CD4-positive, alpha-beta memory T cell (primary cell): ENCODE data around the gene OPA3. TPM values are rescaled to one million over a fixed set of nuclear protein-coding genes. Genes with fewer than 3 reads are reported as not detected.

Experiments
- CTCF ChIA-PET: fragments of 350-600 bp; sonication (Branson Sonifier 250); formaldehyde crosslinking; loops from one replicate; lab custom pipeline; 2021; ENCODE audit warnings: inconsistent platforms; ENCODE audit not compliant: partially characterized antibody; lab: Charles Lee
- POLR2A ChIA-PET: fragments of 350-600 bp; sonication (Branson Sonifier 250); formaldehyde crosslinking; loops from one replicate; lab custom pipeline; 2021; ENCODE audit not compliant: partially characterized antibody; lab: Charles Lee
- DNase-seq, 5 donors: peaks; one replicate each; pipeline versions ENCODE4 v3.0.0 to v3.0.0-alpha.2; 2020 to 2022; ENCODE audit warnings: mixed read lengths in 1 of 5
- H3K27ac ChIP-seq: one replicate; pipeline ENCODE4 v1.7.0; 2013; ENCODE audit warnings: low read depth, low read length
- H3K27me3 ChIP-seq: 2 replicates; pipeline ENCODE4 v1.7.0; 2013; ENCODE audit warnings: mild to moderate bottlenecking, low read length, moderate library complexity; ENCODE audit not compliant: insufficient read depth
- H3K36me3 ChIP-seq: 2 replicates; pipeline ENCODE4 v1.7.0; 2013; ENCODE audit warnings: mild to moderate bottlenecking, low read length, moderate library complexity; ENCODE audit not compliant: insufficient read depth
- H3K4me1 ChIP-seq: 2 replicates; pipeline ENCODE4 v1.7.0; 2013; ENCODE audit warnings: mild to moderate bottlenecking, low read length, moderate library complexity; ENCODE audit not compliant: insufficient read depth
- H3K4me3 ChIP-seq, 2 donors: one replicate each; pipeline ENCODE4 v1.7.0; 2013; ENCODE audit warnings: low read length in 2 of 2, mild to moderate bottlenecking in 1 of 2
- H3K9me3 ChIP-seq, 2 donors: one replicate each; pipeline ENCODE4 v1.7.0; 2013; ENCODE audit warnings: low read length in 2 of 2, control low read depth in 1 of 2; ENCODE audit not compliant: control insufficient read depth in 1 of 2
- H3K27ac Mint-ChIP-seq, 7 donors: one replicate each; pipeline ENCODE4 v1.8.0; 2020 to 2021; ENCODE audit warnings: mixed read lengths in 7 of 7, mild to moderate bottlenecking in 6 of 7, inconsistent platforms in 3 of 7, moderate library complexity in 3 of 7
- H3K27me3 Mint-ChIP-seq, 2 donors: one replicate each; pipeline ENCODE4 v1.8.0; 2020 to 2021; ENCODE audit warnings: mixed read lengths in 2 of 2
- H3K36me3 Mint-ChIP-seq, 2 donors: one replicate each; pipeline ENCODE4 v1.8.0; 2020 to 2021; ENCODE audit warnings: mixed read lengths in 2 of 2, inconsistent platforms in 1 of 2, mild to moderate bottlenecking in 1 of 2
- H3K4me1 Mint-ChIP-seq, 4 donors: one replicate each; pipeline ENCODE4 v1.8.0; 2020 to 2021; ENCODE audit warnings: mixed read lengths in 4 of 4, mild to moderate bottlenecking in 1 of 4
- H3K4me3 Mint-ChIP-seq, 8 donors: one replicate each; pipeline ENCODE4 v1.8.0; 2020 to 2021; ENCODE audit warnings: mixed read lengths in 8 of 8, mild to moderate bottlenecking in 7 of 8, moderate library complexity in 6 of 8, inconsistent platforms in 3 of 8
- H3K9me3 Mint-ChIP-seq, 8 donors: one replicate each; pipeline ENCODE4 v1.8.0; 2020 to 2021; ENCODE audit warnings: mixed read lengths in 8 of 8, mild to moderate bottlenecking in 5 of 8, inconsistent platforms in 3 of 8, moderate library complexity in 1 of 8
- intact Hi-C: fragments of 100-400 bp; cut with micrococcal nuclease; formaldehyde crosslinking; loops from one replicate; pipeline ENCODE4 v1.15.1; 2023
- polyA plus RNA-seq, 2 donors: library from polyadenylated mRNA; unstranded; fragments of 300-500 nt; fragmentation: Illumina TruSeq; gene quantifications; one replicate each; pipeline ENCODE4 v1.2.3, GENCODE V29; 2021
- total RNA-seq, 2 experiments: library from RNA; stranded (reverse); gene quantifications; one replicate each; pipeline ENCODE4 v1.2.3, GENCODE V29; 2021

OPA3 gene
- total and polyA plus RNA-seq, 4 experiments from 2014 or later, result 4.4 to 12.9 (median 10.3) TPM

- ChIA-PET CTCF (no interaction called here), POLR2A (no interaction called here)
- H3K4me1 Mint-ChIP-seq, result peaks cover 7 to 24% (median 9%) of the 10 kb centered on the region in 4 donors
- no peaks in the 10 kb centered on the region for H3K27me3 Mint-ChIP-seq
- DNase-seq, result no peak
- Histone ChIP-seq H3K9me3 (no peaks in the 10 kb centered on the region), H3K36me3 (no peaks in the 10 kb centered on the region), H3K27me3 (no peaks in the 10 kb centered on the region), H3K4me3 (no peak overlapping the region), H3K4me1 (peaks cover 3% of the 10 kb centered on the region), H3K27ac (no peak overlapping the region)
- H3K27ac Mint-ChIP-seq, result peak overlapping the region in 1 of 7 donors; percentile 47
- intact Hi-C loops, result no loop called here
- H3K4me3 Mint-ChIP-seq, result no peak overlapping the region
- H3K9me3 Mint-ChIP-seq, result no peaks in the 10 kb centered on the region
- peaks cover 6 to 7% of the 10 kb centered on the region in 2 donors for H3K36me3 Mint-ChIP-seq
These were observed 5.7 kb downstream of the OPA3 start for GRCh38 chr19:45578861-45579260.

GRCh38 chr19:45577111-45577905 is 7.3 kb downstream of the OPA3 start:
- H3K27ac Mint-ChIP-seq, result peak overlapping the region in 5 of 7 donors; percentile 4 to 84 (median 60)

GRCh38 chr19:45576682-45577081 is 7.9 kb downstream of the OPA3 start:
- intact Hi-C loops, result no loop called here
- Histone ChIP-seq H3K27ac (no peak overlapping the region), H3K9me3 (no peaks in the 10 kb centered on the region), H3K27me3 (no peaks in the 10 kb centered on the region), H3K4me3 (no peak overlapping the region), H3K36me3 (no peaks in the 10 kb centered on the region), H3K4me1 (no peaks in the 10 kb centered on the region)
- Mint-ChIP-seq H3K4me1 (peaks cover 0 to 12% (median 4%) of the 10 kb centered on the region in 4 donors), H3K9me3 (no peaks in the 10 kb centered on the region), H3K27me3 (no peaks in the 10 kb centered on the region), H3K36me3 (peaks cover 3 to 4% of the 10 kb centered on the region in 2 donors), H3K4me3 (no peak overlapping the region), H3K27ac (peak overlapping the region in 1 of 7 donors; percentile 19)
- ChIA-PET CTCF (no interaction called here), POLR2A (no interaction called here)
- DNase-seq, result no peak

More at GRCh38 chr19:45577111-45577905, 7.3 kb downstream of the OPA3 start:
- Histone ChIP-seq H3K4me1 (no peaks in the 10 kb centered on the region), H3K4me3 (no peak overlapping the region), H3K27me3 (no peaks in the 10 kb centered on the region), H3K27ac (no peak overlapping the region), H3K36me3 (no peaks in the 10 kb centered on the region), H3K9me3 (no peaks in the 10 kb centered on the region)
- POLR2A ChIA-PET, result no interaction called here
- Mint-ChIP-seq H3K4me3 (no peak overlapping the region), H3K36me3 (peaks cover 3 to 4% of the 10 kb centered on the region in 2 donors), H3K9me3 (no peaks in the 10 kb centered on the region), H3K27me3 (no peaks in the 10 kb centered on the region), H3K4me1 (peaks cover under 1 to 13% (median 4%) of the 10 kb centered on the region in 4 donors)
- no peak for DNase-seq
- CTCF ChIA-PET, result no interaction called here
- intact Hi-C loops, result no loop called here

- CTCF ChIA-PET, result interaction anchor here (1.6 kb wide), 1 partner anchor 16 kb away, joined by 3 read pairs; no protein-coding TSS in a partner anchor
These were observed 9.4 kb downstream of the OPA3 start for GRCh38 chr19:45575216-45575615.

GRCh38 chr19:45574526-45574925 is 10.1 kb downstream of the OPA3 start:
- H3K27ac ChIP-seq, result no peak overlapping the region
- H3K4me3 Mint-ChIP-seq, result no peak overlapping the region
- POLR2A ChIA-PET, result interaction anchor here (0.7 kb wide), 1 partner anchor 53 kb away, joined by 3 read pairs; no protein-coding TSS in a partner anchor
- no peaks in the 10 kb centered on the region for H3K9me3 ChIP-seq
- no peaks in the 10 kb centered on the region for H3K4me1 ChIP-seq
- CTCF ChIA-PET, result interaction anchor here (1.6 kb wide), 1 partner anchor 15 kb away, joined by 3 read pairs; no protein-coding TSS in a partner anchor
- intact Hi-C loops, result no loop called here
- no peak overlapping the region for H3K27ac Mint-ChIP-seq
- H3K9me3 Mint-ChIP-seq, result no peaks in the 10 kb centered on the region
- peaks cover 0 to 1% of the 10 kb centered on the region in 2 donors for H3K36me3 Mint-ChIP-seq
- H3K27me3 ChIP-seq, result no peaks in the 10 kb centered on the region
- H3K4me3 ChIP-seq, result no peak overlapping the region
- no peak for DNase-seq
- no peaks in the 10 kb centered on the region for H3K36me3 ChIP-seq
- no peaks in the 10 kb centered on the region for H3K27me3 Mint-ChIP-seq
- H3K4me1 Mint-ChIP-seq, result peaks cover 7 to 19% (median 7%) of the 10 kb centered on the region in 4 donors

More at GRCh38 chr19:45575216-45575615, 9.4 kb downstream of the OPA3 start:
- intact Hi-C loops, result no loop called here
- H3K36me3 Mint-ChIP-seq, result peaks cover 0 to 1% of the 10 kb centered on the region in 2 donors
- no peak overlapping the region for H3K27ac ChIP-seq
- H3K27ac Mint-ChIP-seq, result no peak overlapping the region
- no peak overlapping the region for H3K4me3 ChIP-seq
- no peak for DNase-seq
- H3K27me3 Mint-ChIP-seq, result no peaks in the 10 kb centered on the region
- no peaks in the 10 kb centered on the region for H3K4me1 ChIP-seq
- no peaks in the 10 kb centered on the region for H3K36me3 ChIP-seq
- H3K4me1 Mint-ChIP-seq, result peaks cover under 1 to 12% (median 4%) of the 10 kb centered on the region in 4 donors
- no peak overlapping the region for H3K4me3 Mint-ChIP-seq
- H3K27me3 ChIP-seq, result no peaks in the 10 kb centered on the region
- no peaks in the 10 kb centered on the region for H3K9me3 Mint-ChIP-seq
- H3K9me3 ChIP-seq, result no peaks in the 10 kb centered on the region
- POLR2A ChIA-PET, result no interaction called here

- Mint-ChIP-seq H3K27ac (no peak overlapping the region), H3K4me3 (no peak overlapping the region), H3K9me3 (no peaks in the 10 kb centered on the region), H3K4me1 (peaks cover 1 to 9% (median 7%) of the 10 kb centered on the region in 4 donors), H3K27me3 (no peaks in the 10 kb centered on the region), H3K36me3 (peaks cover 0 to 1% of the 10 kb centered on the region in 2 donors)
- DNase-seq, result no peak
- no peaks in the 10 kb centered on the region for H3K36me3 ChIP-seq
- H3K27me3 ChIP-seq, result no peaks in the 10 kb centered on the region
- H3K9me3 ChIP-seq, result no peaks in the 10 kb centered on the region
- H3K4me3 ChIP-seq, result no peak overlapping the region
- H3K4me1 ChIP-seq, result no peaks in the 10 kb centered on the region
- no peak overlapping the region for H3K27ac ChIP-seq
- ChIA-PET CTCF (interaction anchor here (0.6 to 1.7 kb wide), 4 partner anchors 13 to 86 kb away, joined by 3 to 9 read pairs (median 3); no protein-coding TSS in a partner anchor), POLR2A (interaction anchor here (0.6 kb wide), 1 partner anchor 1591 kb away, joined by 3 read pairs; no protein-coding TSS in a partner anchor)
- intact Hi-C loops, result no loop called here
These were observed 13.0 kb downstream of the OPA3 start for GRCh38 chr19:45571457-45572220.
